ENCODE measurements around the gene ANKRD33.
A peak's percentile ranks its signal among the peaks of the same experiment; 100 is the strongest.

Gene ANKRD33

DNA sequence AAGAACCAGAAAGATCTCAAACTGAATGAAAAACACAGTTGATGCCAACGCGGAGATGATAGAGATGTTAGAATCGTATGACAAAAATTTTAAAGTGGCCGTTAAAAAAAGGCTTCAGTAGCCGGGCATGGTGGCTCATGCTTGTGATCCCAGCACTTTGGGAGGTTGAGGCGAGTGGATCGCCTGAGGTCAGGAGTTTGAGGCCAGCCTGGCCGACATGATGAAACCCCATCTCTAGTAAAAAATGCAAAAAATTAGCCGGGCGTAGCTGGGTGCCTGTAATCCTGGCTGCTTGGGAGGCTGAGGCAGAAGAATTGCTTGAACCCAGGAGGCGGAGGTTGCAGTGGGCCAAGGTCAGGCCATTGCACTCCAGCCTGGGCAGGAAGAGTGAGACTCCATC, 14.0 kb downstream of the ANKRD33 start:
- DNase-seq (ENCODE audit: low spot score), result no peak

GRCh38 chr12:51904951-51905470, 17.1 kb downstream of the ANKRD33 start:
- DNase-seq (ENCODE audit: low spot score), result peak; percentile 74

GRCh38 chr12:51905471-51906429, 17.8 kb downstream of the ANKRD33 start:
- peak; percentile 81 for DNase-seq (ENCODE audit: low spot score)

GRCh38 chr12:51906430-51907082, 18.7 kb downstream of the ANKRD33 start:
- no peak for DNase-seq (ENCODE audit: low spot score)

DNA sequence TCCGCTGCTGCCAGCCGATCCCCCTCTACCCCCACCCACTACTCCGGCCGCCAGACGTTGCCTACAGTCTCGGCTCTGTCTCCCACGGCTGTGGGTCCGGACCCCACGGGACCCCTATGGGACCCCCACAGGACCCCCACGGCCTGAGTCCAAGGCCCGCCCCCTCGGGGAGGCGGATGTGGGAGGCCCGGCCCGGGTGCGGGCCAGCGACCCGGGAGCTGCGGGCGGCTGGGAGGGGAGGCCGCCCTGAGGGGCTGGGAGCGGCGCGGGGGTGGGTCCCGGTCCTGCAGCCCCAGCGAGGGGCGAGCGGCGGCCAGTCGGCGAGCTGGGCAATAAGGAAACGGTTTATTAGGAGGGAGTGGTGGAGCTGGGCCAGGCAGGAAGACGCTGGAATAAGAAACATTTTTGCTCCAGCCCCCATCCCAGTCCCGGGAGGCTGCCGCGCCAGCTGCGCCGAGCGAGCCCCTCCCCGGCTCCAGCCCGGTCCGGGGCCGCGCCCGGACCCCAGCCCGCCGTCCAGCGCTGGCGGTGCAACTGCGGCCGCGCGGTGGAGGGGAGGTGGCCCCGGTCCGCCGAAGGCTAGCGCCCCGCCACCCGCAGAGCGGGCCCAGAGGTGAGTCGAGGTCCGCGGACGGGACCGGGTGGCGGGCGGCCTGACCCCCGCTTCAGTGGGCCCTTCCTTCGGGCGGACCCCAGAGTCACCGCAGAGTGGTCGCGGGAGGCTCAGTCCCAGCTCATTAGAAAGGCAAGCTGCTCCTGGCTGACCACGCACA, 19.4 kb downstream of the ANKRD33 start, which contains the start of gene ACVRL1:
Gene ACVRL1, plus strand, starts transcription at position 422 of the 773 bp plus-strand sequence. CDS start 4,971 bp downstream, outside the sequence.
- DNase-seq (ENCODE audit: low spot score), result peak; percentile 73

DNA sequence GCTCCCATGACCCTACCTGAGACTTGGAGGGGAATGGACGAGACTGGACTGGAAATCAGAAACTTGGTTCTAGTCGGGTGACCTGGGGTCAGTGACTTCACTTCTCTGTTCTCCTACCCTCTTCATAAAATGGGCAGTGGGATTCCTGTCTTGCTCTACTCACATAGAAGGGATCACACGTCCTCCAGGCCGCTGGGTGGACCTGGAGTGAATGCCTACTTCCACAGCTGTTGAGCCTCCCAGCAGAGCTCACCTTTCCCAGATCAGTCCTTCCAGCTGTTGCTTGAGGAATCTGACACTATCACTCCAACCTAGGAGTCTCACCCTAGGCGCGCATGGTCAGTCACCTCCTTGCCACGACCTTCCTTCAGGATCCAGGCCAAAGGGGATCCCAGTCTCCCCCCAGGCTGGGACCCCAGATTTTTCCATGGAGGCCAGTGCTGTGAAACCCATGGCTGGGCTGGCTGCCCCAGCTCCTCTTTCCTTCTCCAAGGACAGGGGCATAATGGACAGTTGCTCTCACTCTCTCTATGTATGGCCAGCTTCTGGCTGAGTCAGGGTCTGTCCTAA, 20.0 kb downstream of the ANKRD33 start:
- DNase-seq (ENCODE audit: low spot score), result no peak

GRCh38 chr12:51908876-51909592, 21.1 kb downstream of the ANKRD33 start:
- no peak for DNase-seq (ENCODE audit: low spot score)

DNA sequence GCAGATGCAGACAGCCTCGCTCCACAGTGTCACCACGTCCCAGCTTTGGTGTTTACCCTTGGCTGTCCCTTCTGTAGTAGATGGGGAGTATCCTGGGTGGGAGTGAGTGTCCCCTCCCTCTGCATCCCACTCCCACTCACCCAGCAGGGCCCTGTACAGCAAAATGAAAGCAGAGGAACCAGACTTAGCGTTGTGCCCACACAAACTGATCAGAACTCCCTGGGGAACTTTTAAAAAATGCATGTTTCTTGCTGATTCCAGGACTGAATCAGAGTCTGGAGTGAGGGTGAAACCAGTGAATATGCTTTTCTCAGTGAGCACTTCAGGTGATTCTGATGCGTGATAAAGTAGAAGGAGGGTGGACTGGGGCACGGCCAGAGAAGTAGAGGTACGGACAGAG, 22.3 kb downstream of the ANKRD33 start:
- peak; percentile 64 for DNase-seq (ENCODE audit: low spot score)

- DNase-seq (ENCODE audit: low spot score), result no peak
Observed at GRCh38 chr12:51910691-51911090, 22.8 kb downstream of the ANKRD33 start.

GRCh38 chr12:51911307-51911706, 23.4 kb downstream of the ANKRD33 start:
- DNase-seq (ENCODE audit: low spot score), result no peak

GRCh38 chr12:51911788-51912711, 24.1 kb downstream of the ANKRD33 start:
- no peak for DNase-seq (ENCODE audit: low spot score)

DNA sequence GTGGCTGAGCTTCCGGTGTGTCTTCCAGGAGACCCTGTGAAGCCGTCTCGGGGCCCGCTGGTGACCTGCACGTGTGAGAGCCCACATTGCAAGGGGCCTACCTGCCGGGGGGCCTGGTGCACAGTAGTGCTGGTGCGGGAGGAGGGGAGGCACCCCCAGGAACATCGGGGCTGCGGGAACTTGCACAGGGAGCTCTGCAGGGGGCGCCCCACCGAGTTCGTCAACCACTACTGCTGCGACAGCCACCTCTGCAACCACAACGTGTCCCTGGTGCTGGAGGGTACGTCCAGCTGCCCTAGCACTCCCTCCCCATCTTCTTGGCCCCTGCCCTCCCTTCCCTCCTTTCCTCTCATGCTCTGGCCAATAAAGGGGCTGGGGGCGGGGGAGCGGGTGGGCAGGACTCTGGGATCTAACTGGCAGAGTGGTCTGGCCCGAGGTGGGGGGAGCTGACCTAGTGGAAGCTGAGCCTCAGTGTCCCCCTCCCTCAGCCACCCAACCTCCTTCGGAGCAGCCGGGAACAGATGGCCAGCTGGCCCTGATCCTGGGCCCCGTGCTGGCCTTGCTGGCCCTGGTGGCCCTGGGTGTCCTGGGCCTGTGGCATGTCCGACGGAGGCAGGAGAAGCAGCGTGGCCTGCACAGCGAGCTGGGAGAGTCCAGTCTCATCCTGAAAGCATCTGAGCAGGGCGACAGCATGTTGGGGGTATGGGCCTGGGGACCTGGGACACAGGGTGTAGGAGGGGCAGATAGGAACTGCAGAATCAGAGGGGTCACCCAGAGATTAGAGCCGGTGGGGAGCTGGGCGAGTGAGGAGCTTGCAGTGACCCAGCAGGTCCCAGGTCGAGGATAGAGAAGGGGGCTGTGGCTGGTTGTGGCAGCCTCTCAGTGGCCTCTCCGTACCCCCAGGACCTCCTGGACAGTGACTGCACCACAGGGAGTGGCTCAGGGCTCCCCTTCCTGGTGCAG, 25.4 kb downstream of the ANKRD33 start:
- no peak for DNase-seq (ENCODE audit: low spot score)

DNA sequence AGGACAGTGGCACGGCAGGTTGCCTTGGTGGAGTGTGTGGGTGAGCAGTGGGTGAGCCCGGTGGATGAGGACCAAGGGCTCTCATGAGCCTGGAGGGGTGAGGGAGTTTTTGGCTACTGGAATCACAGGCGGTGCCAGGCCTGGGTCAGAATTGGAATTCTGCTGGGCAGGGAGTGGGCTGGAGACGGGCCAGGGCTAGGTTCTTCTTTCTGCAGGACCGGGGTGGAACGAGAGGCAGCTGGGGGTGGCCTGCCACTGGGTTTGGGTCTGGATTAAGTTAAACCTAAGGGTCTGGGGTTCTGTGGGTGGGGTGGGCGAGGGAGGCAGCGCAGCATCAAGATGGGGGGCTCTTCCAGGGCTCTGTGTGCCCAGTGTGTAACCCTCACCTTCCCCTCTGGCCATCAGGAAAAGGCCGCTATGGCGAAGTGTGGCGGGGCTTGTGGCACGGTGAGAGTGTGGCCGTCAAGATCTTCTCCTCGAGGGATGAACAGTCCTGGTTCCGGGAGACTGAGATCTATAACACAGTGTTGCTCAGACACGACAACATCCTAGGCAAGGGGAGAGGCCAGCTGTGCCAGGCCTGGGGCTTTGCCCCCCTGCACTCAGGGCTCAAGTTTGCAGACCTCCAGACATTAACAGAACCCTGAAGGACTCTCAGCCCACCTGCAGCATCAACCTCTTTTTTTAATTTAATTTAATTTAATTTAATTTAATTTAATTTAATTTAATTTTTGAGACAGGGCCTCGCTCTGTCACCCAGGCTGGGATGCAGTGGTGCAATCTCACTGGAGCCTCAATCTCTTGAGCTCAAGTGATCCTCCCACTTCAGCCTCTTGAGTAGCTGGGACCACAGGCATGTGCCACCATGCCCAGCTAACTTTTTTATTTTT, 26.4 kb downstream of the ANKRD33 start:
- DNase-seq (ENCODE audit: low spot score), result no peak

GRCh38 chr12:51915003-51915625, 27.2 kb downstream of the ANKRD33 start:
- no peak for DNase-seq (ENCODE audit: low spot score)

DNA sequence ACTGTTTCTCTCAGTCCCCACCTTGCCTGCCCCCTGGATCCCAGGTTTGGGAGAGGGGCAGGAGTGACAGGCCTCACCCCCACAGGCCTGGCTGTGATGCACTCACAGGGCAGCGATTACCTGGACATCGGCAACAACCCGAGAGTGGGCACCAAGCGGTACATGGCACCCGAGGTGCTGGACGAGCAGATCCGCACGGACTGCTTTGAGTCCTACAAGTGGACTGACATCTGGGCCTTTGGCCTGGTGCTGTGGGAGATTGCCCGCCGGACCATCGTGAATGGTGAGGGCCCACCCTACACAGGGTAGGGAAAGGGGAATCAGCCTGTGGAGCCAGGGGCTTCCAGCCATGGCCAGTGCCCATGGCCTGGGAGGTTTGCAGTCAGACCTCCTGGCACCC, 28.0 kb downstream of the ANKRD33 start:
- DNase-seq (ENCODE audit: low spot score), result no peak

GRCh38 chr12:51917041-51917590, 29.2 kb downstream of the ANKRD33 start:
- no peak for DNase-seq (ENCODE audit: low spot score)
